ENCODE data around the gene LRTM1.
A peak's percentile ranks its signal among the peaks of the same experiment; 100 is the strongest.

The LRTM1 gene

GRCh38 chr3:54939557-54940300 is 11.9 kb upstream of the LRTM1 start:
- DNase-seq: no peak

- peak; percentile 49 for DNase-seq
Measured at GRCh38 chr3:54936561-54936960, 8.7 kb upstream of the LRTM1 start.

- no peak for DNase-seq
Measured at GRCh38 chr3:54935869-54936268, 8.0 kb upstream of the LRTM1 start.

GRCh38 chr3:54932606-54933005 is 4.7 kb upstream of the LRTM1 start:
- DNase-seq: no peak

- DNase-seq: no peak
Measured at GRCh38 chr3:54931182-54931581, 3.3 kb upstream of the LRTM1 start.

- no peak for DNase-seq
Measured at GRCh38 chr3:54918516-54918915, 9.3 kb downstream of the LRTM1 start.

- peak; percentile 65 for DNase-seq
Measured at GRCh38 chr3:54917862-54918261, 10.0 kb downstream of the LRTM1 start.

- peak; percentile 85 for DNase-seq
Measured at GRCh38 chr3:54917174-54917573, 10.7 kb downstream of the LRTM1 start.

GRCh38 chr3:54916732-54917131 is 11.1 kb downstream of the LRTM1 start:
- peak; percentile 52 for DNase-seq

GRCh38 chr3:54915976-54916375 is 11.9 kb downstream of the LRTM1 start:
- DNase-seq: no peak

- no peak for DNase-seq
Measured at GRCh38 chr3:54915181-54915580, 12.7 kb downstream of the LRTM1 start.

GRCh38 chr3:54914180-54914579 is 13.7 kb downstream of the LRTM1 start:
- DNase-seq: no peak

GRCh38 chr3:54909191-54909590 is 18.7 kb downstream of the LRTM1 start:
- no peak for DNase-seq

- no peak for DNase-seq
Measured at GRCh38 chr3:54906763-54907162, 21.1 kb downstream of the LRTM1 start.

- DNase-seq: no peak
Measured at GRCh38 chr3:54905920-54906319, 21.9 kb downstream of the LRTM1 start.

GRCh38 chr3:54905261-54905888 is 22.5 kb downstream of the LRTM1 start:
- DNase-seq: peak; percentile 71

- DNase-seq: no peak
Measured at GRCh38 chr3:54901906-54902685, 25.8 kb downstream of the LRTM1 start.

GRCh38 chr3:54900838-54901591 is 26.8 kb downstream of the LRTM1 start:
- peak; percentile 56 for DNase-seq

GRCh38 chr3:54899273-54899672 is 28.6 kb downstream of the LRTM1 start:
- no peak for DNase-seq

- peak; percentile 79 for DNase-seq
Measured at GRCh38 chr3:54897028-54897711, 30.7 kb downstream of the LRTM1 start.

- no peak for DNase-seq
Measured at GRCh38 chr3:54895613-54896012, 32.2 kb downstream of the LRTM1 start.

- no peak for DNase-seq
Measured at GRCh38 chr3:54892168-54892567, 35.7 kb downstream of the LRTM1 start.
